ENCODE data around the gene SLC30A3.

The SLC30A3 gene

DNA sequence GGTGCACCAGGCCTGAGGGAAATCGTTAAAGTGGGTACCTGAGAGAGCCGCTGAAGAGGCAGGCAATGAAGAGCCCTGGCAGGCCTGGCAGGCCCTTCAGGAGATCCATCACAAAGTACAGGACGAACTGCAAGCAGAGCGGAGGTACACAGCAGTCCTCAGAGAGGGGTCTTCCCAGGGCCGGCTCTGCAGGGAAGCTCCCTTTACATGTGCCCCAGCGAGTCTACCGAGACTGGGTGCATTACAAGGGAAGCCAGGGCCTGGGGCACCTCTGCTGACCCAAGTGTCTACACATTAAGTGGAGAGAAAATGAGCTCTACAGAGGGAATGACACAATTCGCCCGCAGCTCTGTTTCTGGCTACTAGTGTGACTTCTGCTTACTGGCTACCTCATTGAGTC lies 59.1 kb downstream of the SLC30A3 start:
- DNase-seq (ENCODE audit: low spot score): no peak

All from AG08395 (cell line).